Measurements from ENCODE around the gene GRK5.

GRCh38 chr10:119303886-119304285 lies 96.5 kb downstream of the GRK5 start:
- TF ChIP-seq CTCF (IDR thresholded peaks at IDR 0.05) (no peak), POLR2A (IDR thresholded peaks at IDR 0.05) (no peak)

Data from prostate gland (tissue), 2 donors.